ENCODE results near the gene DCDC2C.

DCDC2C gene, protein sequence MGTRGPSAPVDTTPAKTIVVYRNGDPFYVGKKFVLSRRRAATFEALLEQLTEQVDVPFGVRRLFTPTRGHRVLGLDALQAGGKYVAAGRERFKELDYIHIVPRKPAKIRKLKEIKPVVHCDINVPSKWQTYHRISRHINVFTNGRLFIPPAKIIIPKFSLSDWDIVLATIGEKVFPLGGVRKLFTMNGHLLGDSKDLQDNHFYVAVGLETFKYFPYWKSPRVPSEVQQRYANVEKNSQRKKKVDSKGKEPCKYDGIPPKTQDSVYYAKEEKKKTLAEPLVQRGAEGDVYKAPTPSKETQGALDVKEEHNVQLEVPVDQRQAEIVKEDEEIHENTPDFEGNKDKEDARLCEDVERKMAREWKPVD

DNA sequence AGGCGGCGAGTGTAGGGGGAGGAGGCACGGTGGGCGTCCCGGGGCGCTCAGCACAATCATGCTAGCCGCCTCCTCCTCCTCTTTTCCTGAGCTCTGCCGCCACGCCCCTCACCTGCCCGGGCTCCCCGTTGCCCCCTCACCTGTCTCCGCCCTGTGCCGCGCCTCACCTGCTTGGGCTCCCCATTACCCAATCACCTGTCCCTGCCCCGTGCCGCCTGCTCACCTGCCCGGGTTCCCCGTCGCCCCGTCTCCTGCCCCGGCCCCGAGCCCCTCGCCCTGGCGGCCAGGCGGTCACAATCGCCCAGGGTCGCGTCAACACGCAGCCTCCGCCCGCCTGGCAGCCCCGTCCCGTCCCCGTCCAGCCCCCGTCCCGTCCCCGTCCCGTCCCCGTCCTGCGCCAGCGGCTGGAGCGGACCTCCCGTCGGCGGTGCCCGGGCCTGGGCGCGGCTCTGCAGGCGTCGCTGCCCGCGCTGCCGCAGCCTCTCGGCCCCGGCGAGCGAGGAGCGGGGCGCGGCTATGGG is at the start of gene DCDC2C:
Gene DCDC2C (plus strand): TSS at position 340 of the 521 bp plus-strand sequence. CDS start 177 bp downstream, at position 517.
- TF ChIP-seq POLR2A (IDR thresholded peaks at IDR 0.05; ENCODE audit: extremely low read depth, insufficient read length) (no peak), MYC (IDR thresholded peaks at IDR 0.05; ENCODE audit: low read depth, low read length) (no peak)
- TF ChIP-seq, protein P1, sequence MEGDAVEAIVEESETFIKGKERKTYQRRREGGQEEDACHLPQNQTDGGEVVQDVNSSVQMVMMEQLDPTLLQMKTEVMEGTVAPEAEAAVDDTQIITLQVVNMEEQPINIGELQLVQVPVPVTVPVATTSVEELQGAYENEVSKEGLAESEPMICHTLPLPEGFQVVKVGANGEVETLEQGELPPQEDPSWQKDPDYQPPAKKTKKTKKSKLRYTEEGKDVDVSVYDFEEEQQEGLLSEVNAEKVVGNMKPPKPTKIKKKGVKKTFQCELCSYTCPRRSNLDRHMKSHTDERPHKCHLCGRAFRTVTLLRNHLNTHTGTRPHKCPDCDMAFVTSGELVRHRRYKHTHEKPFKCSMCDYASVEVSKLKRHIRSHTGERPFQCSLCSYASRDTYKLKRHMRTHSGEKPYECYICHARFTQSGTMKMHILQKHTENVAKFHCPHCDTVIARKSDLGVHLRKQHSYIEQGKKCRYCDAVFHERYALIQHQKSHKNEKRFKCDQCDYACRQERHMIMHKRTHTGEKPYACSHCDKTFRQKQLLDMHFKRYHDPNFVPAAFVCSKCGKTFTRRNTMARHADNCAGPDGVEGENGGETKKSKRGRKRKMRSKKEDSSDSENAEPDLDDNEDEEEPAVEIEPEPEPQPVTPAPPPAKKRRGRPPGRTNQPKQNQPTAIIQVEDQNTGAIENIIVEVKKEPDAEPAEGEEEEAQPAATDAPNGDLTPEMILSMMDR (IDR thresholded peaks at IDR 0.05; ENCODE audit: low read depth, low read length) = no peak
- TF ChIP-seq, protein P2, sequence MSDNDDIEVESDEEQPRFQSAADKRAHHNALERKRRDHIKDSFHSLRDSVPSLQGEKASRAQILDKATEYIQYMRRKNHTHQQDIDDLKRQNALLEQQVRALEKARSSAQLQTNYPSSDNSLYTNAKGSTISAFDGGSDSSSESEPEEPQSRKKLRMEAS (IDR thresholded peaks at IDR 0.05; ENCODE audit: low read depth, low read length) = no peak
- H3K4me3 ChIP-seq (ENCODE audit: low read depth, low read length) = no peak within 1 kb of the TSS
- DNase-seq (ENCODE audit: low read depth) = no peak

DNA sequence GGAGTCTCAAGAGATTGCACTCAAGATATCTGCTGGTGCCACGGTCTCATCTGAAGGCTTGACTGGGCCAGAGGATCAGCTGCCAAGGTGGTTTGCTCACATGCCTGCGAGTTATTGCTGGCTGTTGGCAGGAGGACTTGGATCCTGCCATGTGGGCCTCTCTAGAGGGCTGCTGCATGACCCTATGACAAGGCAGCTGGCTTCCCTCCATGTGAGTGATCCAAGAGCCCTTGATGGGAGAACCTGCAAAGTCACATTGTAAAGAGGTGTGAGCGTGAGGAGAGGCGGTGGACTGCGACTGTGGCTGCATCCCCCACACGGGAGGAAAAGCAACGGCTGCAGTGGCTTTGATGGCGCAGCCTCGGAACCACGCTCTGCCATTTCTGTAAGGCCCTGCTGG is 49.4 kb upstream of the DCDC2C start:
- H3K4me3 ChIP-seq (ENCODE audit: low read depth, low read length) = no peak overlapping the region
- no peak for DNase-seq (ENCODE audit: low read depth)
- TF ChIP-seq MYC (IDR thresholded peaks at IDR 0.05; ENCODE audit: low read depth, low read length) = no peak

DNA sequence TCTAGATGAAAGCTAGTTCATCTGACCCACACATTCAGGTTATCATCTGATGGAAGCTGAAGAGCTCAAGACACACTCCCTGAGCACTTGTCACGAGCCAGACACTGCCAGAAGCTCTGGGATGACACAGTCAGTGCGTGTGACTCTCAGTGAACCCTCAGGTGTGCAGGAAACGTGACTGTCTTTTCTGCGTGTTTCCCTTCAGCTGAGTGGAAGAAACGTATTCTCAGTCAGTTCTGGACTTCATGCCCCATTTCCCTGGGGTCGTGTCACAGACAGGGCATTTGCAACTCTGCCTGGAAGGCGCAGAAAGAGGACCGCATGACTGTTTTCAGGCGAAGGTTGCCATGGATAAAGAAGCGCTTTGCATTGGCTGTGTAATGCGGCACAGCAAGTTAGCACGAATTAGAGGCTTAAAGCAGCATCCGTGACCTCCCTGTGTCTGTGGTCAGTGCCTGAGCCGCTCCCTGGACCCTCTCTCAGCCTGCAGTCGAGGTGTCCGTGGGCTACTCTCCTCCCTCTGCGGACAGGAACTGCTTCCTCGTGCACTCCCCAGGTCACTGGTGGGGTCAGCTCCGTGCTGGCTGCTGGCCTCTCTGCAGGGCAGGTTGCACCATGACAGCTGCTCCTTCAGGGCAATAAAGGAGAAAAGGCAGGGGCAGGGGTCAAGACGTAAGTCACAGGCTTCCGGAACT is 48.7 kb upstream of the DCDC2C start:
- TF ChIP-seq POLR2A (IDR thresholded peaks at IDR 0.05; ENCODE audit: extremely low read depth, insufficient read length) = no peak
- TF ChIP-seq, protein P1 (IDR thresholded peaks at IDR 0.05; ENCODE audit: low read depth, low read length) = no peak
- TF ChIP-seq MYC (IDR thresholded peaks at IDR 0.05; ENCODE audit: low read depth, low read length) = no peak
- TF ChIP-seq, protein P2 (IDR thresholded peaks at IDR 0.05; ENCODE audit: low read depth, low read length) = no peak
- DNase-seq (ENCODE audit: low read depth) = no peak

DNA sequence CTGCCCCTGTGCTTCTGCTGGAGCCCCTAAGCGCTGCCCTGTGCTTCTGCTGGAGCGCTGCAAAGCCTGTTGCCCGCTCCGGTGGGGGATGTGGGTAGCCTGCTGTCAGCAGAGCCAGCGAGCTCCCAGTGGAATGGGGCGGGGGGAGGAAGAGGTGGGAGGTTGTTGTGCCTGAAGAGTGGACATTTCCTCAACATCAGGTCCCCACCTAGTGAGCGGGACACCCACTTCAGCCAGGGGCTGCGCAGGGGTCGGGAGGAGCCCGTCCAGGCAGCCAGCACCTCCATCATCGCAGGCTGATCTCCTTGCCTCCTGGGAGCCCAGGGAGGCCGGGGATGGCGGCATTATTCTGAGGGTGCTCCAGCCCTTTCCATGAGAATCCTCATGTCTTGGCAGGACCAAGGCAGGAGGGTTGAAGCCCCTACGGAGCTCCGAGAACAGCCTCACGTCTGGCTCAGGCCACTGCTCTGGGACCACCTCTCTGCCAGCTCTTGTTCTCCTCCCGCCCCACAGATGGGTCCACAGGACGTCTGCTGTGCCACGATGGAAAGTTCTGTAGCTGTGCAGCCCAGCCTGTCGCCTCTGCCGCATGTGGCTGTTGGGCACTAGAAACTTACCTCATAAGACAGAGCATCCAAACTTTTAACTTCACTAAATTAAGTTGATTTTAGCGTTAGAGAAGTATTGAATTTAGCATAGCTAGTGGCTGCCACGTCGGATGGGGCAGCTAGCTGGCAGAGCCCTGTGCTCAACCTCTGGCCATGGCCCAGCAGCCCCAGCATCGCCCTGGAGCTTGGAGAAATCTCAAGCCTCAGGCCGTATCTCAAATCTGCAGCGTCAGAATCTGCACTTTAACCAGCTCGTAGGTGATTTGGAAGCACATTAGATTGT is 47.3 kb upstream of the DCDC2C start:
- no peak for DNase-seq (ENCODE audit: low read depth)
- TF ChIP-seq, protein P2 (IDR thresholded peaks at IDR 0.05; ENCODE audit: low read depth, low read length) = no peak
- TF ChIP-seq, protein P1 (IDR thresholded peaks at IDR 0.05; ENCODE audit: low read depth, low read length) = no peak
- no peak for TF ChIP-seq POLR2A (IDR thresholded peaks at IDR 0.05; ENCODE audit: extremely low read depth, insufficient read length)
- TF ChIP-seq MYC (IDR thresholded peaks at IDR 0.05; ENCODE audit: low read depth, low read length) = no peak
- no peak overlapping the region for H3K4me3 ChIP-seq (ENCODE audit: low read depth, low read length)

More for the DNA sequence above, 48.7 kb upstream of the DCDC2C start:
- H3K4me3 ChIP-seq (ENCODE audit: low read depth, low read length) = no peak overlapping the region

DNA sequence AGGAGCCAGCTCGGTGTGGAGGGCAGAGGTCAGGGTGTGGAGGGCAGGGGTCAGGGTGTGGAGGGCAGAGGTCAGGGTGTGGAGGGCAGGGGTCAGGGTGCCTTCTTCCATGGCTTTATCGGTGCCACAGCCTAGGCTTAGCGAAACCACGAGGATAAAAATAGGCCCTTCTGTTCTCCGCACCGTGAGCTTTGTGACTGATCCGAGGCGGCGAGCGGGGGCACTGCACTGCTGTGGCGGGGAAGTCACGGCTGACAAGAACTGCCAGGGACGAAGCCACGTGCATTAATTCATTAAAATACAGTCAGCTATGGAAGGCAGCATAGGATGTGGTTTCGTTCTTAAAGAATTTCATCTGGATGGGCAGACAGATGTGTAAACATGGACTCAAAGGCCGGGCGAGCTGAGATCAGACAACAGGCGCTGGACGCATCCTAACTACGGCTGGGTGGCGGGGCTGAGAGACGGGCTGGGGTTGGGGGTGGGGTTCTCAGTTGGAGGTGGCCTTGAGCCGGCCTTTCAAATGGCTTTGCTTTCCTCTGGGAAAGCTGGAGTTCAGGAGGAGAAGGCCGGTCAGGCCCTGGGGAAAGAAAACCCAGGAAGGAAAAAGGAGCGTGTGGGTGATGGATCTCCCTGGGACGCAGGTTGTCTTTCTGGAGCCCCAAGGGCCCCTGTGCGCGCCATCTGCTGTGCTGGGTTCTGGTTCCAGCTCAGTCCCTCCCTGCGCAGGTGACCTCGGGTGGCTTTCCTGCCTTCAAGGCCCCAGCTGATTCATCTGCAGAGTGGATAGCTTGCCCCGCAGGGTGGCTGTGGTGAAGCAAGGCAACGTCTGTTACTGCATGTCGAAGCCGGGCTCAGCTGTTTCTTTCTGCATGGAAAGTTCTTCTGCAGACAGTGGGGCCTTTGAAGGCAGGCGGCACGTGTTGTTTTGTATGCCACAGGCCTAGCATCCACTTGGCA is 46.3 kb upstream of the DCDC2C start:
- TF ChIP-seq, protein P1 (IDR thresholded peaks at IDR 0.05; ENCODE audit: low read depth, low read length) = no peak
- TF ChIP-seq POLR2A (IDR thresholded peaks at IDR 0.05; ENCODE audit: extremely low read depth, insufficient read length) (no peak), MYC (IDR thresholded peaks at IDR 0.05; ENCODE audit: low read depth, low read length) (no peak)
- TF ChIP-seq, protein P2 (IDR thresholded peaks at IDR 0.05; ENCODE audit: low read depth, low read length) = no peak
- H3K4me3 ChIP-seq (ENCODE audit: low read depth, low read length) = no peak overlapping the region

More for the DNA sequence above, 46.3 kb upstream of the DCDC2C start:
- no peak for DNase-seq (ENCODE audit: low read depth)

Data from NB4 (cell line).